T-helper 2 cell treated with Interferon-gamma antibody and Interleukin-4, amounts not matched to agents 100 ng/mL and 5 ng/mL, for 36 hours (primary cell): ENCODE measurements around the gene FES. TPM values are rescaled to one million over a fixed set of nuclear protein-coding genes. Genes with fewer than 3 reads are reported as not detected.

Experiments used
- total RNA-seq: library from RNA; stranded (reverse); gene quantifications from 2 replicates; pipeline ENCODE4 v1.2.3, GENCODE V29; 2022

FES gene
- total RNA-seq, 1 donor from 2014 or later = 28.8 TPM

Other genes starting within 250 kb of the FES start
- 55.0 and 57.8 TPM in 2 replicates for gene BLM, start 167.2 kb upstream of the FES start, total RNA-seq
- gene FURIN, start 15.9 kb upstream of the FES start, total RNA-seq = 211 and 222 TPM in 2 replicates
- gene MAN2A2, start 18.8 kb downstream of the FES start, total RNA-seq = 134 and 136 TPM in 2 replicates
- gene HDDC3, start 48.0 kb downstream of the FES start, total RNA-seq = 28.3 and 31.6 TPM in 2 replicates
- gene UNC45A, start 50.8 kb downstream of the FES start, total RNA-seq = 62.9 and 63.8 TPM in 2 replicates
- 27.4 and 31.7 TPM in 2 replicates for gene RCCD1, start 70.4 kb downstream of the FES start, total RNA-seq
- gene PRC1, start 110.0 kb downstream of the FES start, total RNA-seq = 130 and 139 TPM in 2 replicates
- gene VPS33B, start 138.1 kb downstream of the FES start, total RNA-seq = 19.5 and 22.7 TPM in 2 replicates
- 0.05 and 0.20 TPM in 2 replicates for gene SV2B, start 215.8 kb downstream of the FES start, total RNA-seq